HG03039 (cell line): ENCODE results near the gene CDIP1.

Experiments
- ATAC-seq: cut with Tn5 transposase; IDR thresholded peaks from one replicate; pipeline ENCODE4 v1.9.1; 2021; ENCODE audit warnings: mild to moderate bottlenecking, moderate library complexity; ENCODE audit not compliant: unreplicated experiment

CDIP1 gene

DNA sequence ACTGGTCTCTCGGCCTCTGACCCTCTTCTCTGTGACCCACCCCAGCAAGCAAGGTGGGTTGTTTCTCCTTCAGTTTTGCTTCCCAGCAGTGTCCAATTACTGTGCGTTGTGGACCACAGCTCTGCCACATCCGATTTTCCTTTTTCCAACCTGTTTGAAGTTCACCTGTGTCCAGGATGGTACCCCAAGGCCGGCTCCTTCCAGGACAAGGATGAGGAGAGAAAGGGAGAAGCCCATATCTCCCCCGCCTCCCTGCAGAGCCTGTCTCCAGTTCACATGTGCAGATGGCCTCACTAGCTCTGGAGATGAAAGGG, 77.7 kb downstream of the CDIP1 start:
- ATAC-seq, result no peak
